ENCODE measurements around the gene ADAM19. TPM values are rescaled to one million over a fixed set of nuclear protein-coding genes. Genes with fewer than 3 reads are reported as not detected.

The ADAM19 gene
- polyA plus RNA-seq, 1 of the 3 experiments (the other 2 are of a cell fraction), result 46.9 TPM

- TF ChIP-seq EZH2phosphoT487 (IDR thresholded peaks at IDR 0.05; ENCODE audit: borderline replicate concordance, low read depth), result no peak
- no peak for TF ChIP-seq ZBTB33 (IDR thresholded peaks at IDR 0.05; ENCODE audit: borderline replicate concordance, low read depth)
- TF ChIP-seq MEF2A (IDR thresholded peaks at IDR 0.05; ENCODE audit: borderline replicate concordance, low read depth), result no peak
These were observed 12.1 kb downstream of the ADAM19 start (continued) for GRCh38 chr5:157563373-157563928.

GRCh38 chr5:157562111-157562581 is 13.4 kb downstream of the ADAM19 start:
- Histone ChIP-seq H3K27me3 (ENCODE audit: insufficient read depth) (no peaks in the 10 kb centered on the region), H3K4me1 (ENCODE audit: control insufficient read depth in 1 of 2, insufficient read depth in 2 of 2, low read depth in 1 of 2, low read length in 1 of 2) (peaks cover 14 to 68% of the 10 kb centered on the region in 2 experiments), H3F3A (replicated peaks; ENCODE audit: insufficient read depth) (peaks cover 84% of the 10 kb centered on the region), H4K20me1 (ENCODE audit: insufficient read depth) (peaks cover 11% of the 10 kb centered on the region), H3K4me3 (ENCODE audit: low read depth in 2 of 2, low read length in 1 of 2) (no peak overlapping the region), H3K9ac (no peak overlapping the region), H2AFZ (ENCODE audit: low read depth) (no peak overlapping the region), H3K27ac (ENCODE audit: low read depth in 2 of 2, low read length in 1 of 2) (peak overlapping the region in 1 of 2 experiments; percentile 92; a peak in 2 of 4 replicates), H3K9me2 (no peaks in the 10 kb centered on the region), H3K4me2 (0 out of 2 replicates have a peak overlapping the region, but pooled peaks have one; percentile 67), H3K9me3 (no peaks in the 10 kb centered on the region), H3K79me2 (ENCODE audit: insufficient read depth) (peaks cover 90% of the 10 kb centered on the region), H3K36me3 (replicated peaks in 1 of 2; ENCODE audit: control insufficient read depth in 1 of 2, insufficient read depth in 2 of 2, low read length in 1 of 2) (peaks cover 12 to 55% of the 10 kb centered on the region in 2 experiments)
- no peak for DNase-seq
- 92% methylated on average over 9 of the region's 10 CpGs for WGBS (ENCODE audit: low lambda C conversion rate)
- TF ChIP-seq PBX3 (IDR thresholded peaks at IDR 0.05), result no peak
- TF ChIP-seq CHD2 (IDR thresholded peaks at IDR 0.05; ENCODE audit: low read length, partially characterized antibody), result no peak
- no peak for TF ChIP-seq FOXJ3 (CRISPR knock-in tag; IDR thresholded peaks at IDR 0.05)
- no peak for TF ChIP-seq MXI1 (IDR thresholded peaks at IDR 0.05; ENCODE audit: low read depth, low read length)
- TF ChIP-seq JUND (IDR thresholded peaks at IDR 0.05), result no peak
- no peak for TF ChIP-seq REST (IDR thresholded peaks at IDR 0.05; ENCODE audit: low read depth, low read length)
- TF ChIP-seq TCF12 (IDR thresholded peaks at IDR 0.05), result no peak
- no peak for TF ChIP-seq FOXM1 (IDR thresholded peaks at IDR 0.05; ENCODE audit: low read depth)
- no peak for TF ChIP-seq MEF2A (IDR thresholded peaks at IDR 0.05; ENCODE audit: borderline replicate concordance, low read depth)
- TF ChIP-seq ELF1 (IDR thresholded peaks at IDR 0.05), result no peak
- CTCF ChIA-PET, result interaction anchor here (1.1 kb wide), 1 partner anchor 234 kb away, joined by 3 read pairs; no protein-coding TSS in a partner anchor
- POLR2A ChIA-PET, result no interaction called here

Data from SK-N-SH (cell line).